Brain microvascular endothelial cell (primary cell): ENCODE data around the gene REEP1.

Experiments used
- DNase-seq: peaks from one replicate; pipeline ENCODE4 v3.0.0-alpha.2; 2020
- H3K27ac ChIP-seq: fragments of 250-450 bp; sonication (Bioruptor Pico); 2 replicates; pipeline ENCODE4 v1.5.1; 2020; ENCODE audit warnings: mild to moderate bottlenecking, moderate library complexity
- H3K27me3 ChIP-seq: fragments of 250-450 bp; sonication (Bioruptor Pico); replicated peaks from 2 replicates; pipeline ENCODE4 v1.5.1; 2020; ENCODE audit warnings: mild to moderate bottlenecking
- H3K36me3 ChIP-seq: fragments of 250-450 bp; sonication (Bioruptor Pico); replicated peaks from 2 replicates; pipeline ENCODE4 v1.5.1; 2020; ENCODE audit warnings: mild to moderate bottlenecking
- H3K4me3 ChIP-seq: 2 replicates; pipeline ENCODE4 v1.5.1; 2011; ENCODE audit warnings: low read depth, mild to moderate bottlenecking, control low read depth, low read length, moderate library complexity
- in situ Hi-C: cut with HindIII; loops from 2 replicates; pipeline ENCODE4 v1.10.0; 2017; ENCODE audit warnings: low sequenced_read_pairs, low pct_ligation_motif_present
- TF ChIP-seq, protein P1 (sequence below): IDR thresholded peaks from 2 replicates; pipeline ENCODE4 v1.5.1; 2011; ENCODE audit warnings: low read depth, mild to moderate bottlenecking, moderate library complexity, low read length, control low read depth, inconsistent platforms; ENCODE audit errors: missing control alignments

Gene REEP1

DNA sequence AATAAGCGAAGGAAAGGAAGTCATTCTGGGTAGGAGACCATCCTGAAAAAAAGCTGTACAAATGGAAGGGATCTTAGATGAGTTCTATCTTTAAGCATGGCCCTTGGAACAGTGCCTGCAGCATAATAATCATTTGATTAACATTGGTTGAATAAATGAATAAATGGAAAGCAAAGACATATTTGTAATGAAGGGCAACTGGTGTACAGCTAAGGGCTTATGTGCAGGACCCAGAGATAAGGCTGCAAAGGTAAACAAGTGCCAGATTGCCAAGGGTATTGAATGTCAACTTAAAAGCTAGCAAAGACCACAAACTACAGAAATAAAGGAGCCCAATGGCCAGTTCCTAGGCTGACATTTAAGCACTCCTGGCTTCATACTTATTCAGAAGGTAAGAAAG lies 161.6 kb downstream of the REEP1 start:
- Histone ChIP-seq H3K27ac (no peak overlapping the region), H3K27me3 (no peaks in the 10 kb centered on the region), H3K36me3 (peaks cover 34% of the 10 kb centered on the region), H3K4me3 (no peak overlapping the region)
- in situ Hi-C loops, result no loop called here
- TF ChIP-seq, protein P1, sequence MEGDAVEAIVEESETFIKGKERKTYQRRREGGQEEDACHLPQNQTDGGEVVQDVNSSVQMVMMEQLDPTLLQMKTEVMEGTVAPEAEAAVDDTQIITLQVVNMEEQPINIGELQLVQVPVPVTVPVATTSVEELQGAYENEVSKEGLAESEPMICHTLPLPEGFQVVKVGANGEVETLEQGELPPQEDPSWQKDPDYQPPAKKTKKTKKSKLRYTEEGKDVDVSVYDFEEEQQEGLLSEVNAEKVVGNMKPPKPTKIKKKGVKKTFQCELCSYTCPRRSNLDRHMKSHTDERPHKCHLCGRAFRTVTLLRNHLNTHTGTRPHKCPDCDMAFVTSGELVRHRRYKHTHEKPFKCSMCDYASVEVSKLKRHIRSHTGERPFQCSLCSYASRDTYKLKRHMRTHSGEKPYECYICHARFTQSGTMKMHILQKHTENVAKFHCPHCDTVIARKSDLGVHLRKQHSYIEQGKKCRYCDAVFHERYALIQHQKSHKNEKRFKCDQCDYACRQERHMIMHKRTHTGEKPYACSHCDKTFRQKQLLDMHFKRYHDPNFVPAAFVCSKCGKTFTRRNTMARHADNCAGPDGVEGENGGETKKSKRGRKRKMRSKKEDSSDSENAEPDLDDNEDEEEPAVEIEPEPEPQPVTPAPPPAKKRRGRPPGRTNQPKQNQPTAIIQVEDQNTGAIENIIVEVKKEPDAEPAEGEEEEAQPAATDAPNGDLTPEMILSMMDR, result no peak
- DNase-seq, result no peak

DNA sequence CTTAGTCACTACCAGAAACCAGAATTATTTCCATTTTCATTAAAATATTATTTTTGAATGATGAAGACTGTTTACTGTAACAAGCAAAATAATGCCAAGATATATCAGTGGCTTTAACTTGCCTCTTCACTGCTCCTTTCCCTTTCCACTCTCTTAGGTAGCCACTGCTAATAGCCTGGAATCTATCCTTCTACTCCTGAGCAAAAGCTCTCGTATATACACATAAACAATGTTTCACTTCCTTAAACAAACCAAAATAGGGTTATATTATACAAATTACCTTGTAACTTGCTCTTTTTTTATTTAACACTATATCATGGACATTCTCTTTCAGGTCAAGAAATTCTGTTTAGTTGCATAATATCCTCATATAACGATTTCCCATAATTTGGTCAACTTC lies 163.0 kb downstream of the REEP1 start:
- no peak for DNase-seq
- no peaks in the 10 kb centered on the region for H3K27me3 ChIP-seq
- H3K27ac ChIP-seq, result no peak overlapping the region
- TF ChIP-seq, protein P1, result no peak
- peaks cover 43% of the 10 kb centered on the region for H3K36me3 ChIP-seq
- H3K4me3 ChIP-seq, result no peak overlapping the region
- in situ Hi-C loops, result no loop called here

DNA sequence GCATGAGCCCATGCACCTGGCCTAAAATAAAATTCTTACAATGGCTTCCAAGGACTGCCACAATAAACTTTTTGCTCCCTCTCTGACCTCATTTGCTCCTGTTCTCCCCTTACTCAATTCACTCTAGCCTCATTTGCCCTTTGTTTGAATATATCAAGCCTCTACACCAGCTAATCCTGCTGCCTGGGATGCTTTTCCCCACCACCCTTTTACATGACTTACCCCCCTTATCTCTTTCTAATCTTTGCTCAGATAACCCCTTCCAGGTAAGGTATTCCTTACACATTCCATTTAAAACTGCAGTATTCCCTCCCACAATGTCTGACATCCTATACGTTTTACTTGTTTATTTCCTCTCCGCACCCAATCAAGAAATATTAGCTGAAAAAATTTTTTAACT lies 164.8 kb downstream of the REEP1 start:
- no peak for DNase-seq
- TF ChIP-seq, protein P1, result no peak
- Histone ChIP-seq H3K36me3 (peaks cover 41% of the 10 kb centered on the region), H3K27ac (no peak overlapping the region), H3K4me3 (no peak overlapping the region), H3K27me3 (no peaks in the 10 kb centered on the region)
- in situ Hi-C loops, result no loop called here

DNA sequence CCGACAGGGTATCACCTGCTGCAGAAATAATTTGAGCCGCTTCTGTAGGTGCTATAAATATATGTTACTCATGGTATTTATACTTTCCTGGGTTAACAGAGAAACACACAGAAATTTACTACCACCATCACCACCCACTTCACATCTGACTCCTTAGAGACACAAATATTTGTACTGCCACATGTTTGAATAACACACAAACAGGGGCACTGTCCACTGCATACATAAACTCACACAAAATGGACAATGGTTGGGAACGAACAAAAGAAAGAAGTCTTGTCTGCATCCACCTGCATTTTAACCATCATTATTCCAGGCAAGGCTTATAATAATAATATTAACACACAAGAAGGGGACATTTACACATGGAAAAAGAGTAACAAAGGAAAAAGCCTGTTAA lies 166.1 kb downstream of the REEP1 start:
- in situ Hi-C loops, result no loop called here
- Histone ChIP-seq H3K4me3 (no peak overlapping the region), H3K27me3 (no peaks in the 10 kb centered on the region), H3K27ac (no peak overlapping the region), H3K36me3 (peaks cover 40% of the 10 kb centered on the region)
- TF ChIP-seq, protein P1, result no peak
- DNase-seq, result no peak

DNA sequence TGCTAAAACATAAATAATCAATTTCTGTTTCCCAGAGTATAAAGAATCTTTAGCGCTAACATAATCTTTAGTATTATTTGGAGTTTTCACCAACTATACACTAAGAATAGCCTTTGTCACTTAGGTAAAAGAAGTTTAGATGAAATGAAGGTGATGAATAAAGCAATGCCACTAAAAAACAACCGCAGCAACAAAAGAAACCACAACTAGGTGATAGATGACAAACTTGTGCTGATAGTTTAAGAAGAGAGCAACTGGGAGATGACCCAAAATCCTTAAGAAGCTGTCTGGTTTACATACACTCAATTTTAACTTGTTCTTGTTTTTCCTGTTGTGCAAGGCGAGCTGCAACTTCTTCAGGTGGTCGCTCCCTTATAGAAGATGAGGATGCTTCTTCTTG lies 167.0 kb downstream of the REEP1 start:
- in situ Hi-C loops, result no loop called here
- Histone ChIP-seq H3K27ac (no peak overlapping the region), H3K4me3 (no peak overlapping the region), H3K36me3 (peaks cover 45% of the 10 kb centered on the region), H3K27me3 (no peaks in the 10 kb centered on the region)
- TF ChIP-seq, protein P1, result no peak
- no peak for DNase-seq
